Brain microvascular endothelial cell (primary cell): ENCODE measurements around the gene TOR3A.
A peak's percentile ranks its signal among the peaks of the same experiment; 100 is the strongest.

ENCODE experiments used
- DNase-seq: peaks from one replicate; pipeline ENCODE4 v3.0.0-alpha.2; 2020
- H3K27ac ChIP-seq: fragments of 250-450 bp; sonication (Bioruptor Pico); 2 replicates; pipeline ENCODE4 v1.5.1; 2020; ENCODE audit warnings: mild to moderate bottlenecking, moderate library complexity
- H3K27me3 ChIP-seq: fragments of 250-450 bp; sonication (Bioruptor Pico); replicated peaks from 2 replicates; pipeline ENCODE4 v1.5.1; 2020; ENCODE audit warnings: mild to moderate bottlenecking
- H3K36me3 ChIP-seq: fragments of 250-450 bp; sonication (Bioruptor Pico); replicated peaks from 2 replicates; pipeline ENCODE4 v1.5.1; 2020; ENCODE audit warnings: mild to moderate bottlenecking
- H3K4me3 ChIP-seq: 2 replicates; pipeline ENCODE4 v1.5.1; 2011; ENCODE audit warnings: low read depth, mild to moderate bottlenecking, control low read depth, low read length, moderate library complexity
- CTCF ChIP-seq: IDR thresholded peaks from 2 replicates; pipeline ENCODE4 v1.5.1; 2011; ENCODE audit warnings: low read depth, mild to moderate bottlenecking, moderate library complexity, low read length, control low read depth, inconsistent platforms; ENCODE audit errors: missing control alignments
- in situ Hi-C: cut with HindIII; loops from 2 replicates; pipeline ENCODE4 v1.10.0; 2017; ENCODE audit warnings: low sequenced_read_pairs, low pct_ligation_motif_present

Gene TOR3A

GRCh38 chr1:179121159-179121938 is 39.5 kb downstream of the TOR3A start:
- no peak for DNase-seq
- Histone ChIP-seq H3K27me3 (no peaks in the 10 kb centered on the region), H3K36me3 (peaks cover 73% of the 10 kb centered on the region), H3K4me3 (no peak overlapping the region), H3K27ac (no peak overlapping the region)
- in situ Hi-C loops: no loop called here
- peak; percentile 73 for TF ChIP-seq CTCF

- Histone ChIP-seq H3K4me3 (no peak overlapping the region), H3K27me3 (no peaks in the 10 kb centered on the region), H3K27ac (peak overlapping the region; percentile 61), H3K36me3 (peaks cover 53% of the 10 kb centered on the region)
- TF ChIP-seq CTCF: no peak
- DNase-seq: peak; percentile 56
- in situ Hi-C loops: no loop called here
Observed at GRCh38 chr1:179124873-179125272, 43.0 kb downstream of the TOR3A start.

GRCh38 chr1:179126338-179127060 is 44.6 kb downstream of the TOR3A start:
- H3K27ac ChIP-seq: peak overlapping the region; percentile 88
- H3K4me3 ChIP-seq: no peak overlapping the region
- H3K27me3 ChIP-seq: no peaks in the 10 kb centered on the region
- DNase-seq: no peak
- in situ Hi-C loops: no loop called here
- peaks cover 52% of the 10 kb centered on the region for H3K36me3 ChIP-seq
- TF ChIP-seq CTCF: no peak

GRCh38 chr1:179127163-179127895 is 45.5 kb downstream of the TOR3A start:
- Histone ChIP-seq H3K4me3 (no peak overlapping the region), H3K36me3 (peaks cover 50% of the 10 kb centered on the region), H3K27me3 (no peaks in the 10 kb centered on the region), H3K27ac (peak overlapping the region; percentile 88)
- in situ Hi-C loops: no loop called here
- TF ChIP-seq CTCF: no peak
- DNase-seq: no peak

GRCh38 chr1:179128520-179128919 is 46.6 kb downstream of the TOR3A start:
- H3K27ac ChIP-seq: peak overlapping the region; percentile 88
- H3K4me3 ChIP-seq: no peak overlapping the region
- no peaks in the 10 kb centered on the region for H3K27me3 ChIP-seq
- no peak for TF ChIP-seq CTCF
- no peak for DNase-seq
- peaks cover 47% of the 10 kb centered on the region for H3K36me3 ChIP-seq
- in situ Hi-C loops: no loop called here
